Mucosa of rectum (tissue), 2 donors: ENCODE data around the gene EMC6.

Experiments used
- H3K27ac ChIP-seq, 2 donors: one replicate each; pipeline ENCODE4 v1.7.0; 2013; ENCODE audit warnings: inconsistent platforms in 2 of 2, low read depth in 2 of 2, low read length in 2 of 2
- H3K27me3 ChIP-seq, 2 donors: one replicate each; pipeline ENCODE4 v1.7.0; 2013; ENCODE audit warnings: low read length in 2 of 2; ENCODE audit not compliant: control insufficient read depth in 2 of 2, insufficient read depth in 2 of 2
- H3K36me3 ChIP-seq, 2 donors: one replicate each; pipeline ENCODE4 v1.7.0; 2013; ENCODE audit warnings: low read length in 2 of 2; ENCODE audit not compliant: control insufficient read depth in 2 of 2, insufficient read depth in 2 of 2
- H3K4me1 ChIP-seq, 2 donors: one replicate each; pipeline ENCODE4 v1.7.0; 2013; ENCODE audit warnings: low read length in 2 of 2, mild to moderate bottlenecking in 1 of 2; ENCODE audit not compliant: control insufficient read depth in 2 of 2, insufficient read depth in 2 of 2
- H3K4me3 ChIP-seq, 2 donors: one replicate each; pipeline ENCODE4 v1.7.0; 2013; ENCODE audit warnings: low read length in 2 of 2
- H3K9ac ChIP-seq, 2 donors: one replicate each; pipeline ENCODE4 v1.7.0; 2013; ENCODE audit warnings: low read length in 2 of 2, low read depth in 1 of 2, mild to moderate bottlenecking in 1 of 2
- H3K9me3 ChIP-seq, 2 donors: one replicate each; pipeline ENCODE4 v1.7.0; 2013; ENCODE audit warnings: low read length in 2 of 2; ENCODE audit not compliant: control insufficient read depth in 2 of 2
- donor health status: healthy.
- donor health status: Normal muscosa, but diverticular disease.

Gene EMC6

DNA sequence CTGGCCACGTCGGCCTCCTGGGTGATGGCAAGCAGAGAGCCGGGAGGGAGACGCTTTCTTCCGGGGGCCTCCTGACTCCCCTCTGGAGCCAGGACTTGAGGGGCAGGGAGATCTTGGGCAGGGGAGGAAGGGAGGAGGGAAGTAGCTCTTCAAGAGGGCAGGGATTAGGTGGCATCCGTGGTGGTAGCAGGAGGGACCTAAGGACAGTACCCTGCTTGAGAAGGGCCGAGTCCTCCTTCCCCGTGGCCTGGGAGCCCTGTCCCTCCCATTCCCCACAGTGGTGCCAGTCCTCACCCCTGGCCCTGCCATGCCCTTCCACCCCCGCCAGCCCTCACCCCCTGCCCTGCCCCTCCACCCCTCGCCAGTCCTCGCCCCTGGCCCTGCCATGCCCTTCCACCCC is 12.8 kb upstream of the EMC6 start:
- H3K36me3 ChIP-seq = peaks cover 0 to 2% of the 10 kb centered on the region in 2 donors
- H3K27ac ChIP-seq = no peak overlapping the region
- H3K9ac ChIP-seq = no peak overlapping the region
- H3K27me3 ChIP-seq = no peaks in the 10 kb centered on the region
- H3K4me1 ChIP-seq = no peaks in the 10 kb centered on the region
- H3K9me3 ChIP-seq = no peaks in the 10 kb centered on the region
- no peak overlapping the region for H3K4me3 ChIP-seq

DNA sequence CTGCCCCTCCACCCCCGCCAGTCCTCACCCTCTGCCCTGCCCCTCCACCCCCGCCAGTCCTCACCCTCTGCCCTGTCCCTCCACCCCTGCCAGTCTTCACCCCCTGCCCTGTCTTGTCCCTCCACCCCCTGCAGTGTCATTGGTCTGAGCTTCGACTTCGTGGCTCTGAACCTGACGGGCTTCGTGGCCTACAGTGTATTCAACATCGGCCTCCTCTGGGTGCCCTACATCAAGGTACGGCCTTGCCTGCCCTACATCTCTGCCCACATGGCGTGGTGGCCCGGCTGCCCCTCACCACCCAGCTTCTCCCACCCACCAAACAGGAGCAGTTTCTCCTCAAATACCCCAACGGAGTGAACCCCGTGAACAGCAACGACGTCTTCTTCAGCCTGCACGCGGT is 12.3 kb upstream of the EMC6 start:
- H3K27me3 ChIP-seq = no peaks in the 10 kb centered on the region
- H3K4me1 ChIP-seq = no peaks in the 10 kb centered on the region
- peaks cover 0 to under 1% of the 10 kb centered on the region in 2 donors for H3K36me3 ChIP-seq
- H3K9me3 ChIP-seq = no peaks in the 10 kb centered on the region
- no peak overlapping the region for H3K4me3 ChIP-seq
- no peak overlapping the region for H3K9ac ChIP-seq
- no peak overlapping the region for H3K27ac ChIP-seq

DNA sequence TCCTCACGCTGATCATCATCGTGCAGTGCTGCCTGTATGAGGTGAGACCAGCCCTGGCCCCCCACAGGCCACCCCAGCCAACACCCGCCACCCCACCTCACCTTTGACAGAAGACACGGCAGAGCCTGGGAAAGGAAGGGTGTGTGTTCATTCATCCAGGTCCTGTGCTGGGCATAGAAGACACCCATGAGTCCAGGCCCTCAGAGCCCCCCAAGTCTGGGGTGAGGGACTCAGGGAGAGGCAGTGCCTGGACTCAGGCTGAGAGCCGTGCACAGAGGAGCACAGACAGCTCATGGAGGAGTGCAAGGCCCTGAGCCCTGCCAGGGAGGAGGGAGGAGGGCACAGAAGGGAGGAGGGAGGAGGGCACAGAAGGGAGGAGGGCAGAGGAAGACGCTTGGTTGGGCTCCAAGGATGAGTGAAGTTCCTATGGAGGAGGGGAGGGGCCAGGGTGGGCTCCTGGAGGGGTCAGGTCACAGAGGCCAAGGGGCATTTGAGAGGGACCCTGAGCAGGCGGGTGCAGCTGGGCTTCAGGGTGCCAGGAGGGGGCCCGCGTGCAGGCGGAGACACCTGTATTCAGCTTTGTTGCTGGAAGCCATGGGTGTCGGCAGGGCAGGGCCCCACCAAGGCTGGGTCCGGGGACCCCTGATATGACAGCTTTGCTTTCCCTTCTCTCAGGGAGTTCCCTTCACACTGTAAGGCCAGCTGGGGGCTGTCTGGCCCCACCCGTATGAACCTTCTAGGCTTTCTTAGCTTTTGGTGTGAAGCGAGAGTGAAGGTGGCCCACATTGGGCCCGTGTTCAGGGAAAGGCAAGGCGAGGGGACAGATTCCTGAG is 11.6 kb upstream of the EMC6 start:
- no peaks in the 10 kb centered on the region for H3K36me3 ChIP-seq
- H3K9ac ChIP-seq = no peak overlapping the region
- H3K4me3 ChIP-seq = no peak overlapping the region
- no peaks in the 10 kb centered on the region for H3K9me3 ChIP-seq
- H3K4me1 ChIP-seq = no peaks in the 10 kb centered on the region
- H3K27me3 ChIP-seq = no peaks in the 10 kb centered on the region
- H3K27ac ChIP-seq = no peak overlapping the region

DNA sequence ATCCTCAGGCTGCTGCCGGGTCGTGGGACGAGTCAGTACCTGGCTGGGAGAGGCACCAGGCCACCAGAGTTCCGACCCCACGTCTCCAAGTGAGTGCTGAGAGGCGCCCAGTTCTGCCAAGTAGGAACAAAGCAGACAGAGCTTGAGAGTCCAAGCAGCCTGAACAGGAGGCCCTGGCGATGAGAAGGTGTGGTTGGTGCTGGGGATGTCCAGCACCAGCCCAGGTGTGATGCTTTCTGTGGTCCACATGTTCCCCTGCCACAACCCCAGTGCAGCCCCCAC is 11.1 kb upstream of the EMC6 start:
- Histone ChIP-seq H3K27ac (no peak overlapping the region), H3K27me3 (no peaks in the 10 kb centered on the region), H3K9ac (no peak overlapping the region), H3K36me3 (no peaks in the 10 kb centered on the region), H3K4me3 (no peak overlapping the region), H3K9me3 (no peaks in the 10 kb centered on the region), H3K4me1 (no peaks in the 10 kb centered on the region)

DNA sequence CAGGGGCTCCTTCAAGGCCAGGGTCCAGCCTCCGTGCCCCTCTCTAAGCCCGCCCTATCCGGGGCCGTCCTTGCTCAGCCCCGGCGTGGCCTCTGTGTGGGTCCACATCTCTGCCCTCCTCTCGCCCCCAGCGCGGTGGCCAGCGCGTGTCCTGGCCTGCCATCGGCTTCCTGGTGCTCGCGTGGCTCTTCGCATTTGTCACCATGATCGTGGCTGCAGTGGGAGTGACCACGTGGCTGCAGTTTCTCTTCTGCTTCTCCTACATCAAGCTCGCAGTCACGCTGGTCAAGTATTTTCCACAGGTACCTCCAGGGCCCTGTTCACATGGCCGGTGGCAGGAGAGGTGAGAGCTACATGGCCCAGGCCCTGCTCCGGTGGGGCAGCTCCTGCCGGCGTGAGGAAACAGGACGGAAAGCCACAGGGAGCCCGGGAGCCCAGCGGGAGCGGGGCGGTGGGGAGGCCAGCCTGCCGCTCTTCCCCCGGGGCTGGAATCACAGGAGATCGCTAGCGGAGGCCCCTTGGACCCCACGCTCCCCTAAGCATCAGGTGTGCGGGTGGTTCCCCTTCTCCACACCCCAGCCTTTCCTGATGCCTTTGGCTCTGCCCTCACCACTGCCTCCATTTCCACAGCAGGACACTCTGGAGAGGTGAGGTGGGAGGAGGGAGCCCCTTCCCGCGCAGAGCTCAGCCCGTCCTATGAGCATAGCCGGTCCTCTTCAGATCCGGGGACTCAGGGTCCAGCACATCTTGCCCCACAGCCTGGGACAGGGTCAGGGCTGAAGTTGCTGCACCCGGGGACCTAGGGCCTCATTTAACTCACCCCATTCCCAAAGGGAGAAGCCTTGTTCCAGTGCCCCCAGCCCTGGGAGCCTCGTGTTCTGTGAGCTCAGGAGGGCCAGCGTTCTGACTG is 10.5 kb upstream of the EMC6 start:
- Histone ChIP-seq H3K36me3 (peaks cover 0 to 3% of the 10 kb centered on the region in 2 donors), H3K4me1 (no peaks in the 10 kb centered on the region), H3K27me3 (no peaks in the 10 kb centered on the region), H3K4me3 (no peak overlapping the region), H3K9me3 (no peaks in the 10 kb centered on the region), H3K9ac (no peak overlapping the region), H3K27ac (no peak overlapping the region)

DNA sequence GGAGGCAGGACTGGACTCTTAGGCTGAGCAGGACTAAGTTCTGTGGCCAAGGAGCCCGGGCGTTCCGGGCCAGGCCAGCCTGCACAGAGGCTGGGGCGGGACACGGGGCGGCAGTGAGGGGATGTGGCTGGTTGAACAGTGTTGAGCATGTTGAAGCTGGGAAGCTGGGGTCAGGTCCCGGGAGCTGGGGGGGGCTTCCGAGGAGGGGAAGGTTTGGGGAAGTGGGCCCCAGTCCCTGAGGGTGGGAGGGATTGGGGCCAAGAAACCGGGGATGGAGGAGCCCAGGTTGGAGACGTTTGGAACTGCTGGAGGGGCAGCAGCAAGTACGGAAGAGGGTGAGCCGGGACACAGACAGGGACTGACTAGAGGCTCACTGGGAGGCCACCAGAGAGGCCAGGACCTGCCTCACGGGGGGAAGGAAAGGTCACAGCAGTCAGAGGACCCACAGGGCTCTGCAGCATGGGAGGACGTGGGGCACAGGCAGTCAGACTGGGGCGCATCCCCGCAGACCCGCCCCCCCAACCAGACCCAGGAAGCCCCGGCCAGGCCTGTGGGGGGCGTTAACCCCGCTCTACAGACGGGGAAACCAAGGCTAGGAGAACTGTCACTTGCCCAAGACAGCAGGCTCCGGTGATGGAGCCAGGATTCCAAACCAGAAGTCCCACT is 9.7 kb upstream of the EMC6 start:
- H3K9ac ChIP-seq = no peak overlapping the region
- H3K27ac ChIP-seq = peak overlapping the region in 1 of 2 donors; percentile 23
- H3K4me1 ChIP-seq = no peaks in the 10 kb centered on the region
- H3K9me3 ChIP-seq = no peaks in the 10 kb centered on the region
- peaks cover 7 to 10% of the 10 kb centered on the region in 2 donors for H3K36me3 ChIP-seq
- no peak overlapping the region for H3K4me3 ChIP-seq
- no peaks in the 10 kb centered on the region for H3K27me3 ChIP-seq

DNA sequence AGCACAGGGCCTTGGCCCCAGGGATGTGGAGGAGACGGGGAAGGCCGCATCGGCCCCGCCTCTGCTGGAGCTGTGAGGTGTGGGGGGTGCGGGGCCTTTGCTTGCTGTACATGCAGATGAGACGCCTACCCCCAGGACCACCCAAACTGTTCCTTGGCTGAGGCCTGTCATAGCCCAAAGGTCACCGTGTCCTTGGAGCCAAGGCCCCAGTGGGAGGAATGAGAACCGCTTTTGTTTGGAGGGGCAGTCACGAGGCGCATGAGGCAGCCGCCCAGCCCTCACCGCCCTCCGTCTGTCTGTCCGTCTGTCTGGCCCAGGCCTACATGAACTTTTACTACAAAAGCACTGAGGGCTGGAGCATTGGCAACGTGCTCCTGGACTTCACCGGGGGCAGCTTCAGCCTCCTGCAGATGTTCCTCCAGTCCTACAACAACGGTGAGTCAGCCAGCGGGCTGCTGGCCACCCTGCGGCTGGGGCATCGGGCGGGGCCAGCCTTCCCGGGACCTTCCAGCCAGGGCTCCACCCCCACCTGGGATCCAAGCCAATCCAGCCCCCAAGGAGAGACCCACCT is 9.0 kb upstream of the EMC6 start:
- no peak overlapping the region for H3K9ac ChIP-seq

DNA sequence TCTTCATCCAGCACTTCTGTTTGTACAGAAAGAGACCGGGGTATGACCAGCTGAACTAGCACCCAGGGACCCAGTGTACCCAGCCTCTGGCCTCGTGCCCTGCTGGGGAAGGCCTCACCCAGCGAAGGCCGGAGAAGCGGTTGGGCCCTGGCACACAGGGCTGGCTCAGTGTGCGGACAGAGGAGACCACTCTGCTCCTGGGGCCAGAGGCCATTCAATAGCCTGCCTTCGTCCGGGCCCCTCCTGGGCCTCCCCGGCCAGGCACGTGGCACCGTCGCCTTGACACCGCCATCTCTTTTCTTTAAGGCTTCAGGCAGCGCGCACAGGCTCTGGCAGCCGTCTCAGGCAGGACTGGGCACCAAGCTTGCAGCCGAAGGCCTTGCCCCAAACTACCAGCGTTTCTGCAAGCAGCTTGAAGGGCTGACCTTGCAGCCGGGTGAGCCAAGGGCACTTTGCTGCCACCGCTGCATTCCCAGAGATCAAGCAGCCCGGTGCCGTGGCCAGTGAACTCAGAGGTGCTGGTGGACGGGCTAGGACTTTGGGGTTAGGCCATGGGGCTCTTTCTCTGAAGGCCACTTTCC is 8.2 kb upstream of the EMC6 start:
- no peaks in the 10 kb centered on the region for H3K4me1 ChIP-seq
- H3K9me3 ChIP-seq = no peaks in the 10 kb centered on the region
- H3K27me3 ChIP-seq = no peaks in the 10 kb centered on the region
- H3K36me3 ChIP-seq = peaks cover 18 to 21% of the 10 kb centered on the region in 2 donors
- no peak overlapping the region for H3K9ac ChIP-seq
- H3K27ac ChIP-seq = no peak overlapping the region
- no peak overlapping the region for H3K4me3 ChIP-seq

More for the DNA sequence above, 9.0 kb upstream of the EMC6 start:
- Histone ChIP-seq H3K9me3 (no peaks in the 10 kb centered on the region), H3K36me3 (peaks cover 13 to 17% of the 10 kb centered on the region in 2 donors), H3K4me1 (no peaks in the 10 kb centered on the region), H3K27me3 (no peaks in the 10 kb centered on the region), H3K4me3 (no peak overlapping the region), H3K27ac (peak overlapping the region in 1 of 2 donors; percentile 23)

DNA sequence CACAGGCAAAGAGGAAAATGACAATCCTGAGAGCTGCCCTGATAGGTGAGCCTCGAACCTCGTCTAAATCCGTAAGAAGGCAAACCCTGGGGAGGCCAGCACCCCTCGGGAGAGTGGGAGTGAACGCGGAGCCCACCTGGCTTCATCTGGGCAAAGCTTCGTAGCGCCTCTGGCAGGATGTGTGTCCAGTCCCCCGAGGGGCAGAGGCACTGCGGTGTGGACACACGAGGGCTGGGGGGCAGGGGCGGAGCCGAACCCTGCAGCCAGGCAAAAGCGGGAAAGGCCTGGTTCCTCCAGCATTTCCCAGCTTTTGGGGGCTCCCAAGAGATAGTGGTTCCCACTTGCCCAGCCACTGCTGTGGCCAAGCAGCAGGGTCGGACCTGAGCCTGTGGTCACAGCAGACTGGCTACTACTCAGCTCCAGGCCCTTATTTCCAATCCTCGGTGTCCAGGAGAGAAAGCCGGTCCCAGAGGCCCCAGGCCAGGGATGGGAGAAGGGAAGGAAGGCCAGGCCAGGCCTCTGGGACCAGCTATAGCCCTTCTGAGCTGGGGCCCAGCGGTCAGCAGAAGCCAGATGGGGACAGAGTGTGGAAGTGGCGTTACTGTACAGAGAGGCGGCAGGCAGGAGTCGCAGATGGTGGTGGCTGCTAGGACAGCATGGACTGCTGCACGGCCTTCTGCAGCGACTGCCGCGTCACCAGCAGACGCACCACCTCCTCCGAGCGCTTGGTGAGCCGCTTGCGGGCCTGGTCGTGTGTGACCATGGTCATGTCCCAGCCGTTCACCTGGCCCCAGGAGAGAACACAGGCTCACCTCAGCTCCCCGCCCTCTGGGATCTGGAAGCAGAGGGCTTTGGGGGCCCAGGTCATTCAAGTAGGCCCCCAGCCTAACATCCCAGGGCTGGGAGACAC is 5.3 kb upstream of the EMC6 start:
- H3K27ac ChIP-seq = no peak overlapping the region
- no peak overlapping the region for H3K9ac ChIP-seq
- H3K27me3 ChIP-seq = no peaks in the 10 kb centered on the region
- H3K36me3 ChIP-seq = peaks cover 23 to 24% of the 10 kb centered on the region in 2 donors
- no peaks in the 10 kb centered on the region for H3K9me3 ChIP-seq
- peaks cover 12 to 19% of the 10 kb centered on the region in 2 donors for H3K4me1 ChIP-seq
- no peak overlapping the region for H3K4me3 ChIP-seq
